Astrocyte (in vitro differentiated cells and primary cell): ENCODE measurements around the gene CD44.

Experiments used
- CTCF ChIP-seq: IDR thresholded peaks from 2 replicates; pipeline ENCODE4 v1.5.1; 2011; ENCODE audit warnings: low read depth, mild to moderate bottlenecking, inconsistent platforms, low read length, moderate library complexity; ENCODE audit not compliant: insufficient read depth
- EZH2 ChIP-seq: IDR thresholded peaks from 2 replicates; pipeline ENCODE4 v1.6.1; 2012; ENCODE audit warnings: mild to moderate bottlenecking, low read length, inconsistent platforms; ENCODE audit not compliant: insufficient read depth

- TF ChIP-seq CTCF: no peak
- no peak for TF ChIP-seq EZH2
These were observed 95.6 kb downstream of the CD44 start for GRCh38 chr11:35234460-35235156.
